Measurements from ENCODE around the gene C2orf76.

The C2orf76 gene

GRCh38 chr2:119337749-119338148, 28.9 kb downstream of the C2orf76 start:
- no peak for DNase-seq

GRCh38 chr2:119333833-119334232, 32.8 kb downstream of the C2orf76 start:
- no peak for DNase-seq

GRCh38 chr2:119333360-119333759, 33.3 kb downstream of the C2orf76 start:
- no peak for DNase-seq

GRCh38 chr2:119332953-119333352, 33.7 kb downstream of the C2orf76 start:
- no peak for DNase-seq

GRCh38 chr2:119327431-119327830, 39.2 kb downstream of the C2orf76 start:
- no peak for DNase-seq

GRCh38 chr2:119326938-119327337, 39.7 kb downstream of the C2orf76 start:
- DNase-seq = no peak

GRCh38 chr2:119324685-119325270, 41.9 kb downstream of the C2orf76 start:
- no peak for DNase-seq

GRCh38 chr2:119323459-119323858, 43.2 kb downstream of the C2orf76 start:
- DNase-seq = no peak

GRCh38 chr2:119319593-119319992, 47.0 kb downstream of the C2orf76 start:
- DNase-seq = no peak

- no peak for DNase-seq
Measured at GRCh38 chr2:119317554-119317953, 49.1 kb downstream of the C2orf76 start.

- DNase-seq = no peak
Measured at GRCh38 chr2:119316066-119316465, 50.6 kb downstream of the C2orf76 start.

- DNase-seq = no peak
Measured at GRCh38 chr2:119315241-119315925, 51.3 kb downstream of the C2orf76 start.

- no peak for DNase-seq
Measured at GRCh38 chr2:119311831-119312230, 54.8 kb downstream of the C2orf76 start.

- DNase-seq = no peak
Measured at GRCh38 chr2:119311371-119311770, 55.3 kb downstream of the C2orf76 start.

GRCh38 chr2:119308793-119309330, 57.8 kb downstream of the C2orf76 start:
- DNase-seq = no peak

- DNase-seq = no peak
Measured at GRCh38 chr2:119307419-119308140, 59.1 kb downstream of the C2orf76 start.

GRCh38 chr2:119306196-119306590, 60.4 kb downstream of the C2orf76 start:
- DNase-seq = no peak

- DNase-seq = no peak
Measured at GRCh38 chr2:119305497-119306195, 61.0 kb downstream of the C2orf76 start.

- no peak for DNase-seq
Measured at GRCh38 chr2:119304847-119305246, 61.8 kb downstream of the C2orf76 start.

- DNase-seq = no peak
Measured at GRCh38 chr2:119301413-119301812, 65.2 kb downstream of the C2orf76 start.

GRCh38 chr2:119295688-119296375, 70.8 kb downstream of the C2orf76 start:
- DNase-seq = no peak

GRCh38 chr2:119294671-119295070, 72.0 kb downstream of the C2orf76 start:
- no peak for DNase-seq

- no peak for DNase-seq
Measured at GRCh38 chr2:119293900-119294299, 72.7 kb downstream of the C2orf76 start.

All from CD4-positive, alpha-beta T cell treated with Interleukin-6 for 4 hours (primary cell).